ENCODE data around the gene SLC35C1. TPM values are rescaled to one million over a fixed set of nuclear protein-coding genes. Genes with fewer than 3 reads are reported as not detected.

The SLC35C1 gene
- total RNA-seq, 1 donor from 2014 or later = 13.3 TPM

GRCh38 chr11:45850446-45850845, 45.5 kb downstream of the SLC35C1 start:
- peaks cover 20% of the 10 kb centered on the region for H3K4me1 Mint-ChIP-seq
- DNase-seq (ENCODE audit: low read depth, low spot score) = no peak
- no peak for TF ChIP-seq CTCF (conservative IDR thresholded peaks at IDR 0.05)
- H3K4me3 Mint-ChIP-seq = peak overlapping the region; percentile 63
- no peak overlapping the region for H3K27ac Mint-ChIP-seq (ENCODE audit: unreplicated experiment)
- H3K27me3 Mint-ChIP-seq (ENCODE audit: low read depth) = peaks cover 18% of the 10 kb centered on the region
- no peaks in the 10 kb centered on the region for H3K36me3 Mint-ChIP-seq (ENCODE audit: low read depth)
- H3K9me3 Mint-ChIP-seq = no peaks in the 10 kb centered on the region

GRCh38 chr11:45851228-45851627, 46.3 kb downstream of the SLC35C1 start:
- Mint-ChIP-seq H3K27me3 (ENCODE audit: low read depth) (peaks cover 10% of the 10 kb centered on the region), H3K9me3 (no peaks in the 10 kb centered on the region), H3K4me3 (peak overlapping the region; percentile 51), H3K36me3 (ENCODE audit: low read depth) (no peaks in the 10 kb centered on the region), H3K27ac (ENCODE audit: unreplicated experiment) (no peak overlapping the region), H3K4me1 (peaks cover 20% of the 10 kb centered on the region)
- no peak for TF ChIP-seq CTCF (conservative IDR thresholded peaks at IDR 0.05)
- no peak for DNase-seq (ENCODE audit: low read depth, low spot score)

- H3K4me1 Mint-ChIP-seq = peaks cover 16% of the 10 kb centered on the region
- peaks cover under 1% of the 10 kb centered on the region for H3K27me3 Mint-ChIP-seq (ENCODE audit: low read depth)
- DNase-seq (ENCODE audit: low read depth, low spot score) = no peak
- TF ChIP-seq CTCF (conservative IDR thresholded peaks at IDR 0.05) = no peak
- peak overlapping the region; percentile 19 for H3K4me3 Mint-ChIP-seq
- no peak overlapping the region for H3K27ac Mint-ChIP-seq (ENCODE audit: unreplicated experiment)
- H3K9me3 Mint-ChIP-seq = no peaks in the 10 kb centered on the region
- no peaks in the 10 kb centered on the region for H3K36me3 Mint-ChIP-seq (ENCODE audit: low read depth)
Observed at GRCh38 chr11:45852018-45852711, 47.2 kb downstream of the SLC35C1 start.

- no peak for TF ChIP-seq CTCF (conservative IDR thresholded peaks at IDR 0.05)
- Mint-ChIP-seq H3K27me3 (ENCODE audit: low read depth) (no peaks in the 10 kb centered on the region), H3K36me3 (ENCODE audit: low read depth) (no peaks in the 10 kb centered on the region), H3K4me3 (no peak overlapping the region), H3K9me3 (no peaks in the 10 kb centered on the region), H3K4me1 (peaks cover 16% of the 10 kb centered on the region), H3K27ac (ENCODE audit: unreplicated experiment) (no peak overlapping the region)
- no peak for DNase-seq (ENCODE audit: low read depth, low spot score)
Observed at GRCh38 chr11:45852712-45853101, 47.8 kb downstream of the SLC35C1 start.

- H3K27ac Mint-ChIP-seq (ENCODE audit: unreplicated experiment) = no peak overlapping the region
- peaks cover 8% of the 10 kb centered on the region for H3K4me1 Mint-ChIP-seq
- H3K9me3 Mint-ChIP-seq = no peaks in the 10 kb centered on the region
- TF ChIP-seq CTCF (conservative IDR thresholded peaks at IDR 0.05) = no peak
- no peaks in the 10 kb centered on the region for H3K36me3 Mint-ChIP-seq (ENCODE audit: low read depth)
- no peak overlapping the region for H3K4me3 Mint-ChIP-seq
- H3K27me3 Mint-ChIP-seq (ENCODE audit: low read depth) = no peaks in the 10 kb centered on the region
- DNase-seq (ENCODE audit: low read depth, low spot score) = no peak
Observed at GRCh38 chr11:45853332-45854219, 48.6 kb downstream of the SLC35C1 start.

Measured in neural crest cell (in vitro differentiated cells).